ENCODE results near the gene C16orf90.

- TF ChIP-seq CTCF (IDR thresholded peaks at IDR 0.05; ENCODE audit: poor library complexity) (no peak), EZH2phosphoT487 (IDR thresholded peaks at IDR 0.05; ENCODE audit: low read depth, severe bottlenecking, unreplicated experiment) (no peak)
Measured at GRCh38 chr16:3538222-3538621, 42.9 kb upstream of the C16orf90 start.
